IMR-90 (cell line): Measurements from ENCODE around the gene TMEM117. TPM values are rescaled to one million over a fixed set of nuclear protein-coding genes. Genes with fewer than 3 reads are reported as not detected.

Experiments used
- ATAC-seq: fragments of 200-7000 bp; cut with Tn5 transposase; 2 replicates; pipeline ENCODE4 v1.9.1; 2020; ENCODE audit warnings: low read depth, mild to moderate bottlenecking, moderate library complexity
- BruUV-seq: library from RNA; stranded (reverse); fragments of 400-500 nt; replicated peaks from 2 replicates; lab custom pipeline; 2021; lab: Mats Ljungman, UMichigan
- CTCF ChIA-PET: fragments of 300-600 bp; formaldehyde crosslinking; extraction: SDS; loops from one replicate; lab custom pipeline; 2021; ENCODE audit warnings: antibody characterized with exemption; lab: Yijun Ruan, JAX
- POLR2A ChIA-PET: fragments of 300-600 bp; sonication (Branson Sonifier 250); formaldehyde crosslinking; loops from one replicate; lab custom pipeline; 2022; ENCODE audit warnings: antibody characterized with exemption; ENCODE audit not compliant: unreplicated experiment; lab: Charles Lee
- DNase-seq: peaks from one replicate; pipeline ENCODE4 v3.0.0; 2013
- H2AFZ ChIP-seq: replicated peaks from 2 replicates; pipeline ENCODE3; 2013; ENCODE audit warnings: low read length, mild to moderate bottlenecking; ENCODE audit not compliant: poor library complexity
- H2AK5ac ChIP-seq: 2 replicates; pipeline ENCODE4 v1.6.1; 2013; ENCODE audit warnings: low read depth, low read length, inconsistent platforms
- H2AK9ac ChIP-seq: replicated peaks from 2 replicates; pipeline ENCODE3; 2013; ENCODE audit warnings: mild to moderate bottlenecking, low read depth, low read length, moderate library complexity; ENCODE audit not compliant: poor library complexity
- H2BK120ac ChIP-seq: 2 replicates; pipeline ENCODE4 v1.6.1; 2013; ENCODE audit warnings: low read depth, low read length, inconsistent platforms
- H2BK15ac ChIP-seq: 3 replicates; pipeline ENCODE4 v1.6.1; 2013; ENCODE audit warnings: low read depth, low read length, inconsistent platforms
- H2BK20ac ChIP-seq: 2 replicates; pipeline ENCODE4 v1.6.1; 2013; ENCODE audit warnings: low read depth, mild to moderate bottlenecking, inconsistent platforms, low read length, moderate library complexity
- H2BK5ac ChIP-seq: 2 replicates; pipeline ENCODE4 v1.6.1; 2013; ENCODE audit warnings: mild to moderate bottlenecking, low read depth, low read length, inconsistent platforms; ENCODE audit not compliant: poor library complexity, severe bottlenecking
- H3K14ac ChIP-seq: replicated peaks from 2 replicates; pipeline ENCODE4 v1.6.1; 2013; ENCODE audit warnings: low read depth, low read length, inconsistent platforms
- H3K18ac ChIP-seq: 2 replicates; pipeline ENCODE4 v1.6.1; 2013; ENCODE audit warnings: low read depth, low read length, control low read depth
- H3K23ac ChIP-seq: 2 replicates; pipeline ENCODE4 v1.6.1; 2013; ENCODE audit warnings: low read depth, low read length, inconsistent platforms
- H3K27ac ChIP-seq: 2 replicates; pipeline ENCODE4 v1.5.1; 2013; ENCODE audit warnings: mild to moderate bottlenecking, control low read depth, low read length; ENCODE audit not compliant: insufficient read depth
- H3K27me3 ChIP-seq: 2 replicates; pipeline ENCODE4 v1.6.1; 2013; ENCODE audit warnings: low read length; ENCODE audit not compliant: control insufficient read depth, insufficient read depth
- H3K36me3 ChIP-seq: 2 replicates; pipeline ENCODE4 v1.6.1; 2013; ENCODE audit warnings: low read length, mixed read lengths; ENCODE audit not compliant: control insufficient read depth, insufficient read depth
- H3K4ac ChIP-seq: 2 replicates; pipeline ENCODE4 v1.6.1; 2013; ENCODE audit warnings: low read depth, low read length, inconsistent platforms
- H3K4me1 ChIP-seq: 2 replicates; pipeline ENCODE4 v1.6.1; 2013; ENCODE audit warnings: low read length, mixed read lengths; ENCODE audit not compliant: control insufficient read depth, insufficient read depth
- H3K4me2 ChIP-seq: 2 replicates; pipeline ENCODE4 v1.6.1; 2013; ENCODE audit warnings: low read depth, mild to moderate bottlenecking, control low read depth, low read length, moderate library complexity
- H3K4me3 ChIP-seq: 2 replicates; pipeline ENCODE4 v1.5.1; 2013; ENCODE audit warnings: low read depth, mild to moderate bottlenecking, control low read depth, low read length, moderate library complexity; ENCODE audit not compliant: insufficient read depth
- H3K56ac ChIP-seq: 2 replicates; pipeline ENCODE4 v1.6.1; 2013; ENCODE audit warnings: low read length, inconsistent platforms; ENCODE audit not compliant: insufficient read depth; ENCODE audit errors: extremely low read depth
- H3K79me1 ChIP-seq, 2 experiments: 2 replicates each; pipeline ENCODE4 v1.6.1; 2013; ENCODE audit warnings: low read length in 2 of 2, inconsistent platforms in 1 of 2, low read depth in 1 of 2
- H3K9ac ChIP-seq: 2 replicates; pipeline ENCODE4 v1.6.1; 2013; ENCODE audit warnings: low read depth, low read length, control low read depth
- H3K9me1 ChIP-seq: 2 replicates; pipeline ENCODE4 v1.6.1; 2013; ENCODE audit warnings: low read length, inconsistent platforms; ENCODE audit not compliant: insufficient read depth
- H3K9me3 ChIP-seq: 2 replicates; pipeline ENCODE4 v1.6.1; 2013; ENCODE audit warnings: low read length; ENCODE audit not compliant: control insufficient read depth, insufficient read depth
- H4K20me1 ChIP-seq: 2 replicates; pipeline ENCODE4 v1.6.1; 2013; ENCODE audit warnings: low read length, inconsistent platforms; ENCODE audit not compliant: insufficient read depth
- H4K5ac ChIP-seq: 2 replicates; pipeline ENCODE4 v1.6.1; 2013; ENCODE audit warnings: mild to moderate bottlenecking, low read depth, low read length, control low read depth
- H4K8ac ChIP-seq, 2 experiments: 2 replicates each; pipeline ENCODE4 v1.6.1; 2013; ENCODE audit warnings: low read depth in 2 of 2, low read length in 2 of 2, control low read depth in 1 of 2, inconsistent platforms in 1 of 2
- H4K91ac ChIP-seq: 2 replicates; pipeline ENCODE4 v1.6.1; 2013; ENCODE audit warnings: low read depth, low read length, inconsistent platforms; ENCODE audit not compliant: insufficient read depth
- SMC3 ChIP-seq: fragments of 150-350 bp; IDR thresholded peaks from 2 replicates; pipeline ENCODE4 v1.6.1; 2016; ENCODE audit warnings: low read depth, mild to moderate bottlenecking, antibody characterized with exemption, low read length, moderate library complexity
- WGBS, 2 experiments: methylation state at CpG; one replicate each; pipeline versions ENCODE4 v1.1.5 to v1.1.7; 2013; ENCODE audit warnings: missing lambda C conversion rate in 2 of 2; ENCODE audit not compliant: insufficient read length in 1 of 2; ENCODE audit errors: extremely low coverage in 2 of 2; 5-methylcytosine and 5-hydroxymethylcytosine counted together
- dilution Hi-C: fragments of 300-500 bp; cut with HindIII; formaldehyde crosslinking; loops from one replicate; pipeline ENCODE4 v1.14.3; 2018; ENCODE audit warnings: low sequenced_read_pairs; ENCODE audit not compliant: unreplicated experiment
- in situ Hi-C: fragments of 300-500 bp; cut with MboI; formaldehyde crosslinking; loops from 3 replicates; pipeline ENCODE4 v1.14.3; 2019; ENCODE audit warnings: low sequenced_read_pairs, inconsistent platforms, mixed read lengths
- intact Hi-C: fragments of 100-400 bp; cut with micrococcal nuclease; formaldehyde crosslinking; loops from 2 replicates; pipeline ENCODE4 v1.10.0; 2022
- polyA plus RNA-seq, 3 experiments: library from polyadenylated mRNA; depleted of rRNA; stranded (reverse); fragments of >200 nt; gene quantifications; 2 replicates each; pipeline ENCODE4 v1.2.3, GENCODE V29; 2012; ENCODE audit warnings: low replicate concordance in 1 of 3
- total RNA-seq: library from RNA; depleted of rRNA; stranded (reverse); fragments of >200 nt; gene quantifications from 2 replicates; pipeline ENCODE4 v1.2.3, GENCODE V29; 2012

Gene TMEM117
- total and polyA plus RNA-seq, 2 of the 4 experiments (the other 2 are of a cell fraction): 8.7 to 21.0 TPM

GRCh38 chr12:44397631-44398030 is 561.8 kb downstream of the TMEM117 start:
- Histone ChIP-seq H3K36me3 (no peaks in the 10 kb centered on the region), H3K14ac (no peak overlapping the region), H3K9me3 (no peaks in the 10 kb centered on the region), H4K5ac (no peak overlapping the region), H3K4ac (no peak overlapping the region), H3K23ac (no peak overlapping the region), H2BK20ac (no peak overlapping the region), H3K27ac (no peak overlapping the region), H3K9ac (no peak overlapping the region), H3K4me1 (no peaks in the 10 kb centered on the region), H2AFZ (no peak overlapping the region), H3K4me3 (no peak overlapping the region), H2BK5ac (no peak overlapping the region), H2AK5ac (no peak overlapping the region), H3K79me1 (no peaks in the 10 kb centered on the region), H3K4me2 (no peak overlapping the region), H2BK15ac (no peak overlapping the region), H4K20me1 (no peaks in the 10 kb centered on the region), H2AK9ac (no peak overlapping the region), H4K91ac (no peak overlapping the region), H4K8ac (no peak overlapping the region), H3K27me3 (no peaks in the 10 kb centered on the region), H3K9me1 (no peaks in the 10 kb centered on the region), H3K56ac (no peak overlapping the region), H3K18ac (no peak overlapping the region), H2BK120ac (no peak overlapping the region)
- DNase-seq (no peak), ATAC-seq (no peak)
- ChIA-PET CTCF (no interaction called here), POLR2A (no interaction called here)
- no TSS peak for BruUV-seq
- in situ Hi-C loops: no loop called here
- whole genome bisulfite sequencing, 2 experiments: no CpG with 5 or more reads among the region's 3 CpGs
- no peak for TF ChIP-seq SMC3
- intact Hi-C loops: no loop called here
- dilution Hi-C loops: no loop called here
